A673 (cell line): ENCODE measurements around the gene CAPN5. TPM values are rescaled to one million over a fixed set of nuclear protein-coding genes. Genes with fewer than 3 reads are reported as not detected.

Experiments used
- BruUV-seq: library from RNA; stranded (reverse); fragments of 400-500 nt; replicated peaks from 2 replicates; lab custom pipeline; 2021; lab: Mats Ljungman, UMichigan
- CTCF ChIA-PET: fragments of 300-600 bp; sonication (Branson Sonifier 250); formaldehyde crosslinking; loops from one replicate; lab custom pipeline; 2022; ENCODE audit warnings: antibody characterized with exemption; lab: Charles Lee
- POLR2A ChIA-PET: fragments of 300-600 bp; sonication (Branson Sonifier 250); formaldehyde crosslinking; loops from one replicate; lab custom pipeline; 2022; ENCODE audit warnings: antibody characterized with exemption; ENCODE audit not compliant: low non-redundant PET; lab: Charles Lee
- DNase-seq: peaks from one replicate; pipeline ENCODE4 v3.0.0-alpha.2; 2015; ENCODE audit warnings: low spot score
- H3K27ac ChIP-seq: fragments of 200-600 bp; sonication (generic); 2 replicates; pipeline ENCODE4 v1.5.1; 2016; ENCODE audit warnings: mixed run types, low read depth, mild to moderate bottlenecking, mixed read lengths, antibody characterized with exemption, low read length; ENCODE audit not compliant: poor library complexity, severe bottlenecking
- H3K27me3 ChIP-seq: fragments of 200-600 bp; sonication (generic); replicated peaks from 2 replicates; pipeline ENCODE4 v1.6.1; 2017; ENCODE audit warnings: mixed run types, low read depth, mild to moderate bottlenecking, mixed read lengths, antibody characterized with exemption, low read length; ENCODE audit not compliant: insufficient read depth, poor library complexity
- H3K36me3 ChIP-seq: fragments of 200-600 bp; sonication (generic); 2 replicates; pipeline ENCODE4 v1.6.1; 2016; ENCODE audit warnings: mixed run types, mild to moderate bottlenecking, mixed read lengths, antibody characterized with exemption, low read length; ENCODE audit not compliant: insufficient read depth, poor library complexity, severe bottlenecking
- H3K4me1 ChIP-seq: fragments of 200-600 bp; sonication (generic); 2 replicates; pipeline ENCODE4 v1.6.1; 2017; ENCODE audit warnings: mixed run types, mild to moderate bottlenecking, mixed read lengths, antibody characterized with exemption, low read length; ENCODE audit not compliant: insufficient read depth, poor library complexity, severe bottlenecking
- H3K4me3 ChIP-seq: fragments of 200-600 bp; sonication (generic); 2 replicates; pipeline ENCODE4 v1.5.1; 2016; ENCODE audit warnings: low read depth, mixed run types, mild to moderate bottlenecking, mixed read lengths, low read length; ENCODE audit not compliant: poor library complexity, severe bottlenecking
- H3K9me3 ChIP-seq: fragments of 200-600 bp; sonication (generic); 2 replicates; pipeline ENCODE4 v1.6.1; 2016; ENCODE audit warnings: mixed run types, low read depth, mild to moderate bottlenecking, mixed read lengths, antibody characterized with exemption, low read length; ENCODE audit not compliant: poor library complexity, severe bottlenecking
- CTCF ChIP-seq: fragments of 300-800, 200-600 bp; sonication (generic); conservative IDR thresholded peaks from 2 replicates; pipeline ENCODE4 v1.5.1; 2017; ENCODE audit warnings: low read depth, mild to moderate bottlenecking, antibody characterized with exemption, low read length, moderate library complexity, mixed read lengths
- EZH2 ChIP-seq: fragments of 200-600 bp; sonication (generic); IDR thresholded peaks from 2 replicates; pipeline ENCODE4 v1.6.1; 2017; ENCODE audit warnings: borderline replicate concordance, low read depth, mild to moderate bottlenecking, mixed read lengths, antibody characterized with exemption, low read length; ENCODE audit not compliant: poor library complexity, severe bottlenecking
- intact Hi-C: fragments of 100-400 bp; cut with micrococcal nuclease; formaldehyde crosslinking; loops from one replicate; pipeline ENCODE4 v1.10.0; 2022; ENCODE audit not compliant: unreplicated experiment
- total RNA-seq: library from RNA; stranded (reverse); gene quantifications from 2 replicates; pipeline ENCODE4 v1.2.3, GENCODE V29; 2021

CAPN5 gene
- total RNA-seq, 1 experiment from 2014 or later, result 4.3 TPM

- no peaks in the 10 kb centered on the region for H3K36me3 ChIP-seq
- DNase-seq, result no peak
- H3K9me3 ChIP-seq, result no peaks in the 10 kb centered on the region
- H3K4me3 ChIP-seq, result no peak overlapping the region
- ChIA-PET POLR2A (no interaction called here), CTCF (no interaction called here)
- BruUV-seq, result no TSS peak
- no peaks in the 10 kb centered on the region for H3K4me1 ChIP-seq
- no peak overlapping the region for H3K27ac ChIP-seq
- TF ChIP-seq CTCF (no peak), EZH2 (no peak)
- intact Hi-C loops, result no loop called here
- no peaks in the 10 kb centered on the region for H3K27me3 ChIP-seq
Measured at GRCh38 chr11:77080643-77081210, 14.0 kb downstream of the CAPN5 start.

DNA sequence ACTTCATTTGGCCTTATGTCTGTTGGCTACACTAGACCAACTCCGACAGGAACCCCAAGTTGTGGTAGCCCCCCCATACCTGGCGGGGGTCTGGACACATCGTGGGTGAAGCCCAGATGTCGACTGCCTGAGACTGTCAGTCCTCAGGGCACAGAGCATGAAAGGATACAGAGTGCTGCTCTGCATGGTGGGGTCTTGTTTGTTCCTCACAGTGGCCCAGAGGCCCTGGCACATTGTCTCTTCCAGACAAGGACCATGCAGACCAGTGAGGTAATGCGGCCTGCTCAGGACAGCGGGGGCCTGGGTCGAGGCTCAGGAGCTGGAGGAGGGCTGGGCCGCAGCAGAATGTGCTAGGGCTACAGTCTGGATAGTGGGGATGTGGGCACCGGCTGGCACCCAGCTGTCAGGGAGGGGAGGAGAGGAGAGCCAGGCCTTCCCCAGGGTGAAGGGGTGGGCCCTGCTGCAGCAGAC is 14.6 kb downstream of the CAPN5 start:
- H3K4me1 ChIP-seq, result no peaks in the 10 kb centered on the region
- H3K4me3 ChIP-seq, result no peak overlapping the region
- no peaks in the 10 kb centered on the region for H3K27me3 ChIP-seq
- CTCF ChIA-PET, result interaction anchor here (0.9 kb wide), 1 partner anchor 34 kb away, joined by 3 read pairs; no protein-coding TSS in a partner anchor
- no peaks in the 10 kb centered on the region for H3K36me3 ChIP-seq
- intact Hi-C loops, result no loop called here
- DNase-seq, result no peak
- POLR2A ChIA-PET, result no interaction called here
- no peaks in the 10 kb centered on the region for H3K9me3 ChIP-seq
- BruUV-seq, result no TSS peak
- no peak overlapping the region for H3K27ac ChIP-seq
- TF ChIP-seq EZH2, result no peak
- no peak for TF ChIP-seq CTCF

DNA sequence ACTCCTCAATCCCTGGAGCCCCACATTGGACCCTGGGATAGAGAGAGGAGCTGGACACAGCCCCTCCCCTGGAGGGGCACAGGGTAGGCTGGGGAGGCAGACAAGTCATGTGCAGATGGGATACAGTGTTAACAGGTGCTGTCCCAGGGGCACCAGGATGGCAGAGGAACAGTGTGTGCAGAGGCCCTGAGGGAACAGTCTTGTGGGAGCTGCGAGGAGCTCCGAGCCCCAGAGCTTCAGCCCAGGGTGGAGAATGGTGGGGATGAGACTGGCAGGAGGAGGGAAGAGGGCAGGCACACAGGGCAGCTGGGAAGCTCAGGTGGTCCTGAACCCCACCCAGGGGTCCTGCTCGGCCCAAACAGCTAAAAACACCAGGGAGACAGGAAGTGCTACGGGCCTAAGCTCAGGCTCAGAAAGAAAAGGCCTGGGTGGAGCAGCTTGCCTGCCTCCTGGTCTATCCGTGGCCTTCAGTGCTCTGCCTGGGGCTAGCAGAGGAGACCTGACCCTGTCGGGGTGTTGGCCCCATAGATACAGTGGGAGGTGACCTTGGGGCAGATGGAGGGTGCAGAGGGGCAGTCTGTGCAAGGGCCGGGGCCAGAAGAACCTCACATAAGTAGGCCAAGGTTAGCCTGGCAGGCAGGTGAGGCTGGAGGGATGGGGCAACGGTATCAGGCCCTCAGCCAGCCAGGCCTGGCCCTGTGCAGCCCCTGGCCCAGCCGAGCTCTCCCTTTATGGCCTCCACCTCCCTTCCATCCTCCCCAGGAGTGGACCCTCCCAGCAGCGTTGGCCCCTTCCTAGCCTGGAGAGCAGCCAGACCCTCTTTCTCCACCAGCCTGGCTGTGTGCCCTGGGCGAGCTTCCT is 15.4 kb downstream of the CAPN5 start:
- intact Hi-C loops, result no loop called here
- DNase-seq, result no peak
- H3K4me3 ChIP-seq, result no peak overlapping the region
- CTCF ChIA-PET, result interaction anchor here (0.8 to 0.9 kb wide), 2 partner anchors 9 to 34 kb away, joined by 3 to 4 read pairs; no protein-coding TSS in a partner anchor
- H3K9me3 ChIP-seq, result no peaks in the 10 kb centered on the region
- no peaks in the 10 kb centered on the region for H3K36me3 ChIP-seq
- no TSS peak for BruUV-seq
- no peak overlapping the region for H3K27ac ChIP-seq
- TF ChIP-seq EZH2 (no peak), CTCF (no peak)
- H3K27me3 ChIP-seq, result no peaks in the 10 kb centered on the region
- POLR2A ChIA-PET, result interaction anchor here (0.6 kb wide), 1 partner anchor 522 kb away, joined by 4 read pairs; no protein-coding TSS in a partner anchor
- H3K4me1 ChIP-seq, result no peaks in the 10 kb centered on the region
